B cell (primary cell): ENCODE results near the gene FKRP. TPM values are rescaled to one million over a fixed set of nuclear protein-coding genes. Genes with fewer than 3 reads are reported as not detected.
"Not testable (repeated sequence)": the region's sequence is repeated elsewhere in the genome, so short reads cannot be mapped to it uniquely, and the experiment has no call there.

Source experiments
- ATAC-seq: fragments of 200-7000 bp; cut with Tn5 transposase; one replicate; pipeline ENCODE4 v1.10.0; 2021; ENCODE audit warnings: low read depth, mild to moderate bottlenecking, moderate number of reproducible peaks, moderate library complexity
- CTCF ChIA-PET: fragments of 350-600 bp; sonication (Branson Sonifier 250); formaldehyde crosslinking; loops from one replicate; lab custom pipeline; 2021; ENCODE audit warnings: antibody characterized with exemption, inconsistent platforms; lab: Charles Lee
- POLR2A ChIA-PET: fragments of 350-600 bp; sonication (Branson Sonifier 250); formaldehyde crosslinking; loops from one replicate; lab custom pipeline; 2021; ENCODE audit warnings: antibody characterized with exemption; lab: Charles Lee
- DNase-seq: peaks from one replicate; pipeline ENCODE4 v3.0.0; 2013
- H2AFZ ChIP-seq: 2 replicates; pipeline ENCODE4 v1.6.1; 2012; ENCODE audit warnings: mild to moderate bottlenecking, low read depth, low read length; ENCODE audit not compliant: insufficient read depth, poor library complexity, severe bottlenecking
- H3K27ac ChIP-seq, 2 donors: 1 replicate in 1 of 2; 2 replicates in 1 of 2; pipeline ENCODE4 v1.5.1; 2012 to 2013; ENCODE audit warnings: low read length in 2 of 2, mild to moderate bottlenecking in 2 of 2, moderate library complexity in 1 of 2
- H3K27me3 ChIP-seq, 4 experiments: fragments of 200-600 bp in 1 of 4; sonication (generic) in 1 of 4; replicated peaks in 1 of 4; 1 replicate in 2 of 4; 2 replicates in 2 of 4; pipeline versions ENCODE4 v1.6.1 to v1.7.0; 2013 to 2016; ENCODE audit warnings: low read length in 3 of 4, mild to moderate bottlenecking in 2 of 4, mixed read lengths in 1 of 4, moderate library complexity in 1 of 4; ENCODE audit not compliant: insufficient read depth in 4 of 4, control insufficient read depth in 3 of 4; ENCODE audit errors: control extremely low read depth in 1 of 4
- H3K36me3 ChIP-seq, 2 experiments: replicated peaks in 1 of 2; 1 replicate in 1 of 2; 2 replicates in 1 of 2; pipeline versions ENCODE4 v1.6.1 to v1.7.1; 2013; ENCODE audit warnings: low read length in 1 of 2; ENCODE audit not compliant: insufficient read depth in 2 of 2, control insufficient read depth in 1 of 2; ENCODE audit errors: control extremely low read depth in 1 of 2, extremely low read depth in 1 of 2
- H3K4me1 ChIP-seq, 2 donors: fragments of 200-600 bp in 1 of 2; sonication (generic) in 1 of 2; 1 replicate in 1 of 2; 2 replicates in 1 of 2; pipeline versions ENCODE4 v1.5.1 to v1.6.1; 2013 to 2017; ENCODE audit warnings: low read length in 2 of 2; ENCODE audit not compliant: control insufficient read depth in 2 of 2, insufficient read depth in 2 of 2
- H3K4me2 ChIP-seq: replicated peaks from 2 replicates; pipeline ENCODE3; 2012; ENCODE audit warnings: mild to moderate bottlenecking, low read depth, low read length; ENCODE audit not compliant: poor library complexity, severe bottlenecking
- H3K4me3 ChIP-seq, 5 experiments: fragments of 200-600 bp in 1 of 5; sonication (generic) in 1 of 5; 1 replicate in 3 of 5; 2 replicates in 2 of 5; pipeline versions ENCODE4 v1.5.1 to v1.7.0; 2011 to 2016; ENCODE audit warnings: low read length in 4 of 5, mild to moderate bottlenecking in 4 of 5, low read depth in 2 of 5, control low read depth in 1 of 5, moderate library complexity in 1 of 5; ENCODE audit not compliant: insufficient read depth in 1 of 5; ENCODE audit errors: control extremely low read depth in 1 of 5, extremely low read depth in 1 of 5
- H3K79me2 ChIP-seq: fragments of 200-600 bp; sonication (generic); one replicate; pipeline ENCODE4 v1.6.0; 2016; ENCODE audit warnings: low read length; ENCODE audit not compliant: control insufficient read depth, insufficient read depth
- H3K9ac ChIP-seq: fragments of 200-600 bp; sonication (generic); 2 replicates; pipeline ENCODE4 v1.6.1; 2017; ENCODE audit warnings: mild to moderate bottlenecking, low read length, moderate library complexity
- H3K9me3 ChIP-seq, 3 donors: one replicate each; pipeline versions ENCODE4 v1.6.1 to v1.7.1; 2013; ENCODE audit warnings: low read length in 2 of 3; ENCODE audit not compliant: control insufficient read depth in 2 of 3, insufficient read depth in 1 of 3; ENCODE audit errors: control extremely low read depth in 1 of 3
- H4K20me1 ChIP-seq: 2 replicates; pipeline ENCODE4 v1.6.0; 2012; ENCODE audit warnings: mild to moderate bottlenecking, low read length; ENCODE audit not compliant: insufficient read depth, control insufficient read depth, poor library complexity, severe bottlenecking
- H3K27ac Mint-ChIP-seq: one replicate; pipeline ENCODE4 v1.8.0; 2021; ENCODE audit warnings: mixed read lengths
- H3K27me3 Mint-ChIP-seq: one replicate; pipeline ENCODE4 v1.8.0; 2021; ENCODE audit warnings: mixed read lengths
- H3K4me1 Mint-ChIP-seq: one replicate; pipeline ENCODE4 v1.8.0; 2021; ENCODE audit warnings: mixed read lengths
- H3K4me3 Mint-ChIP-seq: one replicate; pipeline ENCODE4 v1.8.0; 2021; ENCODE audit warnings: mixed read lengths
- H3K9me3 Mint-ChIP-seq: one replicate; pipeline ENCODE4 v1.8.0; 2022; ENCODE audit warnings: mixed read lengths; ENCODE audit not compliant: insufficient read depth
- CTCF ChIP-seq: fragments of 200-600 bp; IDR thresholded peaks from one replicate; pipeline ENCODE4 v1.8.0; 2022; ENCODE audit warnings: antibody characterized with exemption, mild to moderate bottlenecking
- EZH2 ChIP-seq: IDR thresholded peaks from 2 replicates; pipeline ENCODE4 v1.6.1; 2012; ENCODE audit warnings: borderline replicate concordance, low read depth, mild to moderate bottlenecking, moderate library complexity, low read length; ENCODE audit not compliant: insufficient read depth, poor library complexity, severe bottlenecking
- WGBS: methylation state at CpG from one replicate; pipeline ENCODE4 v1.1.5; 2013; ENCODE audit warnings: missing lambda C conversion rate; ENCODE audit not compliant: insufficient coverage; 5-methylcytosine and 5-hydroxymethylcytosine counted together
- intact Hi-C: fragments of 100-400 bp; cut with micrococcal nuclease; formaldehyde crosslinking; loops from one replicate; pipeline ENCODE4 v1.10.0; 2022
- polyA plus RNA-seq: library from polyadenylated mRNA; depleted of rRNA; stranded (reverse); fragments of >200 nt; gene quantifications from 2 replicates; pipeline ENCODE4 v1.2.3, GENCODE V29; 2012
- total RNA-seq, 2 donors: library from RNA; stranded (reverse); fragments of 120-200 nt in 1 of 2; gene quantifications; 1 replicate in 1 of 2; 2 replicates in 1 of 2; pipeline versions ENCODE4 v1.2.3 to v1.2.4, GENCODE V29; 2013 to 2022

FKRP gene
- total and polyA plus RNA-seq, 2 donors (not counting 1 experiment from before 2014, with no cell fraction given): 30.2 to 38.8 TPM

DNA sequence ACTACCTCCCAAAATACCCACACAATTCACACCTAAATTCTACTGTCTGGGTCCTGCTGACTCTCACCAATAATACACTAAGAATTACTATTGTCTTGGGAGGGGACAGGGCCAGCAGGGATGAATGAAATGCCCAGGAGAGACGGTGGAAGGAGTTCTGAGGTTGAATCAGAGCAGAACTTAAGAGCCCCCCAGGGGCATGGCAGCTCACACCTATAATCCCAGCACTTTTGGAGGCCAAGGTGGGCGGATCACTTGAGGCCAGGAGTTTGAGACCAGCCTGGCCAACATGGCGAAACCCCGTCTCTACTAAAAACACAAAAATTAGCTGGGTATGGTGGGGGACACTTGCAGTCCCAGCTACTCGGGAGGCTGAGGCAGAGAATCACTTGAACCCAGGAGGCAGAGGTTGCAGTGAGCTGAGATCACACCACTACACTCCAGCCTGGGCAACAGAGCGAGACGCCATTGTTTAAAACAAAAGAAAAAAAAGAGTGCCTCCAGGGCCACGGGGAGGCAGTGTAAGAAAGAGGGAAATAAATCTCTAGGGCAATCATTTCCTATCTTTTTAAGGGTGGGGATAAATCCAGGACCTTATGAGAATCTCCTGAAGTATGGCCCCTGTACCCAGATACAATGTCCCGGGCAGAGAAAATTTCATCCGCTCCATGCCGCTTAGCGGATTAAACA lies 32.2 kb downstream of the FKRP start:
- H3K4me2 ChIP-seq, DNase-seq, H2AFZ ChIP-seq, H3K4me3 ChIP-seq, H3K4me3 Mint-ChIP-seq, H3K4me1 Mint-ChIP-seq, H3K27ac ChIP-seq, H3K27me3 ChIP-seq, H3K27me3 Mint-ChIP-seq, H3K27ac Mint-ChIP-seq, H3K4me1 ChIP-seq, ATAC-seq, POLR2A ChIA-PET, H4K20me1 ChIP-seq, H3K9ac ChIP-seq, H3K9me3 Mint-ChIP-seq, H3K9me3 ChIP-seq: not testable (repeated sequence)
- no CpG with 5 or more reads among the region's 12 CpGs for WGBS
- CTCF ChIA-PET: interaction anchor here (1.2 to 1.5 kb wide), 3 partner anchors 12 to 24 kb away, joined by 3 to 6 read pairs (median 5); no protein-coding TSS in a partner anchor
- intact Hi-C loops: loop anchor here (2.0 kb wide), 1 partner anchor 63 kb away; no protein-coding TSS in a partner anchor
- Histone ChIP-seq H3K36me3 (peaks cover 0 to 70% of the 10 kb centered on the region in 2 experiments), H3K79me2 (peaks cover 16% of the 10 kb centered on the region)

DNA sequence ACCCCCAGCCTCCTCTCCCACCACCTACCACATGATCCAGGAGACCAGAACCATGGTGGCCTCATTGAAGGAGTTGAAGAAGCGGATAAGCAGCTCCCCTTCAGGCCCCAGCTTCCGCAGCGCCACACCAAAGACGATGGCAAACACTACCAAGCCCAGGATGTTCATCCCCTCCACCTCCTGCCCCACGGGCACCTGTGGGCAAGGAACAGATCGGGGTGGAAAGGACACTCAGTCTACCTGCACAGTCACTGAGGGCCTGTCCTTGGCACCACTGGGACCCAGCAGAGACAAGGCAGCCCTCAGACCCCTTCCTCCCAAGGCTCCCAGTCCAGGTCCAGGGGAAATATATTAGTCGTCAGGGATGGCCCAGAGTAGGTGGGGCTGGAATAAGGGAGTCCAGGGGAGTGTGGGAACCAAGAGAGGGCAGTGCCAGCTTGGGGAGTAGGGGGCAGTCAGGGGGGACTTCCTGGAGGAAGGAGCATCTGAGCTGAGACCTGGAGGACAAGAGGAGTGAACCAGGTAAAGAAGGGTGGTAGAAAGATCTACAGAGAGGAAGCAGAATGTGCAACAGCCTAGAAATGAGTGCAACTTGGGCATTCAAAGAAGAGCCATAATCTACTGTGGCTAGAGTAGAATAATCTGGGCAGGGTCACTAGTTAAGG lies 36.6 kb downstream of the FKRP start:
- H2AFZ ChIP-seq: no peak overlapping the region
- ATAC-seq (no peak), DNase-seq (no peak)
- no peaks in the 10 kb centered on the region for H3K27me3 ChIP-seq
- H3K9ac ChIP-seq: no peak overlapping the region
- ChIA-PET CTCF (interaction anchor here (1.1 to 2.2 kb wide), 2 partner anchors 15 to 58 kb away, joined by 3 to 10 read pairs; no protein-coding TSS in a partner anchor), POLR2A (interaction anchor here (0.7 kb wide), 1 partner anchor 278 kb away, joined by 4 read pairs; no protein-coding TSS in a partner anchor)
- WGBS: 93% methylated on average over 6 of the region's 7 CpGs
- no peaks in the 10 kb centered on the region for H3K9me3 ChIP-seq
- no peak overlapping the region for H3K4me2 ChIP-seq
- H3K36me3 ChIP-seq: peaks cover 0 to 49% of the 10 kb centered on the region in 2 experiments
- no peaks in the 10 kb centered on the region for H3K27me3 Mint-ChIP-seq
- H3K9me3 Mint-ChIP-seq: no peaks in the 10 kb centered on the region
- H3K4me1 ChIP-seq: peaks cover 32 to 40% of the 10 kb centered on the region in 2 donors
- no peak overlapping the region for H3K27ac ChIP-seq
- peaks cover 45% of the 10 kb centered on the region for H3K4me1 Mint-ChIP-seq
- H3K79me2 ChIP-seq: peaks cover 51% of the 10 kb centered on the region
- no peak overlapping the region for H3K4me3 ChIP-seq
- H3K27ac Mint-ChIP-seq: peak overlapping the region; percentile 56
- peaks cover 22% of the 10 kb centered on the region for H4K20me1 ChIP-seq
- no peak overlapping the region for H3K4me3 Mint-ChIP-seq
- no peak for TF ChIP-seq CTCF
- no peak for TF ChIP-seq EZH2
- intact Hi-C loops: no loop called here
